GM18870 (cell line): ENCODE data around the gene AUTS2.

ENCODE experiments used
- ATAC-seq: cut with Tn5 transposase; IDR thresholded peaks from one replicate; pipeline ENCODE4 v1.9.1; 2021; ENCODE audit warnings: moderate library complexity; ENCODE audit not compliant: unreplicated experiment

AUTS2 gene

GRCh38 chr7:70044981-70045380 is 446.7 kb downstream of the AUTS2 start:
- no peak for ATAC-seq

DNA sequence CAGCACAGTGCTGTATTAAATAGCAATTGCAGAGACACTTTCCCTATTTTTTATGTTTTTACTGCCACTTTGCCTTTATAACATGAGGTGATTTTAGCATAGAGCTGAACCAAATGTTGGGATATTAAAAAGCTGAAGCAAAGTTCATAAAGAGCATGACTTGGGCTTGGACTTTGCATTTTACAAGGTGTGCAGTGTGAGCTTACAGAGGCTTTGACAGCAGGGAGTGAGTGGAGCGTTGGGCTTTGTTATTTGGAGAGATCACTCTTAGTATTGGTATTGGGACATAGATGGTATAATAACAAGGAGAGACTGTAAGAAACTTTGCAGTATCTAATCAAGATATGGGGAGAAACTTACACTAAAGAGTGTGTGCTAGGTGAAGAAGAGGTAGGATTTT is 449.1 kb downstream of the AUTS2 start:
- ATAC-seq = no peak

DNA sequence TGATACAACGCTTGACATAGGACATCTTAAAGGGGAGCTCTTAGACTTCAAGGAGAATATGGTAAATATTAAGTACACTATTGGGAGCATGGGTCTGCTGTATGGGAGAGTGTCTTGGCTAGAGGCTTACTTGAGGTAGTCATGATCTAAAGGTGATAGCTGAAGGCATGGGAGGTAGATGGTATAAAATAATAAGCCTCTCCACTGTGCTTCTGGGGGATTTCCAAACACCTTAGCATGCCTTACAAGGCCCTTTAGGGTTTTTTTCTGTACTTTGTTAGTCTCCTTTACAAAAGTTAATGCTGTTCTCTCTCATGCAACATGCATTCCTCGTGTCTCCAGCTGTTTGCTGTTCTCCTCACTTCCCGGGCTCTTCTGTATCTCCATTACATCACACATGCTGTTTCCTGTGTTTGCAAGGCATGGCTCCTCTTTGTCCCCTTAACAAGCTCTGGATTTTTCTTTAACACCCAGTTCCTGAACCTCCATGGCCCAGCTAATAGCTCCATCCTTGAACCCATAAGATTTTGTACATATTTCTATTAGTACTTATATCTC is 449.7 kb downstream of the AUTS2 start:
- no peak for ATAC-seq

DNA sequence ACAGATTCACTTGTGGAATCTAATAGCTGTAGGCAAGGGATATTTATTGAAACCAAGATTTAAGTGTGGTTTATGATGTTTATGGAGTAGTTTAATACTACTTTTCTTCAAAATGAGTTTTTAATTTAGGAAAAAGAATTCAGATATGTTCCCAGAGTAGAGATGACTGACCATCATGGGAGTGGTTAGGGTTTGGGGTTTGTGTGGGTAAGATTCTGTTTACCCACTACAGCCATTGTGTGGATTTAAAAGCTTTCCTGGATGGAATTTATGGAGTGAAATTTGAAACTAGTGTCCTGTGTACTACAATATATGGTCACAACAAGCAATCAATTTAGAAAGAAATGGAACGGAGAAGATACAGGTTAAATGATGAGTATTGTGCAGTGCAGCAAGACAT is 453.5 kb downstream of the AUTS2 start:
- ATAC-seq = no peak

- ATAC-seq = no peak
These were observed 454.4 kb downstream of the AUTS2 start for GRCh38 chr7:70052691-70053090.

GRCh38 chr7:70053421-70053820 is 455.1 kb downstream of the AUTS2 start:
- ATAC-seq = no peak

- ATAC-seq = no peak
These were observed 455.7 kb downstream of the AUTS2 start for GRCh38 chr7:70053989-70054388.

DNA sequence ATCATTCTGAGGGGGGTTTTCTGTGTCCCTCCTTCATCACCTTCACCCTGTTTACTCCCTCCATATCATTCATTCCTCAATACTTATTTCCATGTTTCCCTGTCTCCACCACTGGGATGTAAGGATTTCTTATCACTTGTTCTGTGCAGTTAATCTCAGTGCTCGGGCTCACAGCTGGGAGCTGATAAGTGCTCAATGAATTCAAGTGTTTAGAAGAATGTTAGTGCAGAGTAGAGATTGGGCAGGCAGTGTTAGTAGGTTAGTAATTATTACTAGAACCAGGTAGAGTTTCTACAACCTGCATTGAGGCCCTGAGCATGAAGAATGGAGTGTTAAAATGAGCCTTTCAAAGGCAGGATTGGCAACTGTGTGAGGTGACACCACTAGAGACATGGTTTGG is 458.1 kb downstream of the AUTS2 start:
- ATAC-seq = no peak

DNA sequence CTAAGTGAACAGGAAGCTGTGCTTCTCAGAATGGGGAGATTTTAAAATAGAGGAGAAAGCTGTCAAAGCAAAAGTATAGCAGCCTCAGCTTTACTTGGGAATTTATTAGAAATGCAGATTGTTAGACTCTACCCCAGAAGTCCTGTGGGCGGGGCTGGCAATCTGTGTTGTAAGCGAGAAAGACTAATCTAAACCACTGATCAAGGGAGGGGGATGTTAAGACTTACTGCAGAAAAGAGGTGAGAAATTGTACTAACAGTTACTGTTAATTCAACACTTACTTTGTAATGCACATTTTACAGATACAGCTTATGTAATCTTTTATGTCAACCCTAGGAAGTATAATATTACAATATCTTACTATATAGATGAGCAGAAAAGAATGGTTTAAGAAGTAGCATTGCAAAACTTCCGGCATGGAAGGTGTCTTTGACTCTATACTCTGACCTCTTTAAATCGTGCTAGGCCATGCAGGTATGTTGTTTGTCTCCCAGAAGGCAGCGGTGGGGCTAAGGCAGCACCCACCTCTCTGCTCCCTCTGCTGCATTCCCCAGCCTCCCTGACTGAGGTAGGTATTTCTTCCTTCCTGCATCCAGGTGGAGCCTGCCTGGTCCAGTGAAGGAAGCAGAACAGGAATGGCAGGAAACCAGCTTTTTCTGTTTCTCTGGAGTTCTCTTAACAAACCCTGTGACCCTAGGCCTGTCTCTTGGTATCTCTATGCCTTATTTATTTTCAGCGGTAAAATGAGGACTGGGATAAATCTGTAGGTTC is 462.2 kb downstream of the AUTS2 start:
- ATAC-seq = no peak

DNA sequence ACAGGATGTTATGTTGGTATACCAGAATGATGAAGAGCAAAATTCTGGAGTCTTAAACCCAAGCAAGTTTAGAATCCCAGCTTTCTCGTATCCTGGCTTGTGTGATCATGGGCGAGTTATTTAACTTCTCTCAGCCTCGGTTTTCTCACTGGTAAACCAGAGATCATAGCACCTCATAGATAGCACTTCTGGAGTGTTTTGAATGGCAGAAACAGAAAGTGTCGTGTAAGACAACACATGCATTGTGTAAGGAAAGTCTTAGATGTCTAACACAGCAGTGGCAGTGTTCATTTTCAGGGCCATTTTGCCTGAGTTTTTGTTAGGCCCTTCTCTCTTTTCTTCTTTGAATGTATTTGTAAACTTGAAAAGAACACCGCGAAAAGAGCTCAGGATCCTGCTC is 465.1 kb downstream of the AUTS2 start:
- ATAC-seq = no peak

- ATAC-seq = no peak
These were observed 465.7 kb downstream of the AUTS2 start for GRCh38 chr7:70063927-70064326.

DNA sequence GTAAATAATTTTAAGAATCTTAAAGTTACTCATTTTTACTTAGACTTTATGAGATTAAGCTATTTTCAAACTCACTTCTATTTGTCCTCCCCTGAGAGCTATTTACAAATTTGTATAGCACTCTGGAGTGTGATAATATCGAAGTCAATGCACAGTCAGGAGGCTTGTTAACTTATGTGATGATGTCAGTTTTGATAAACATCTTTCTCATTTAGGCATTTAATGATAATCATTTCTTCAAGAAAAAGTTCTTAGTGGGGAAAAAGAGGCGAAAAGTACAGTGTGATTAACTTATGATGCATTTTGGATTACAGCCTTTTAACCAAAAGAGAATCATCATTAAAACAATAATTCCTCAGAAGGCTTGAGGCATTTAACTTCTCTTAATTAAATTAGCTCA is 468.6 kb downstream of the AUTS2 start:
- no peak for ATAC-seq

GRCh38 chr7:70068531-70068930 is 470.3 kb downstream of the AUTS2 start:
- ATAC-seq = no peak

- ATAC-seq = no peak
These were observed 471.7 kb downstream of the AUTS2 start for GRCh38 chr7:70069977-70070376.

DNA sequence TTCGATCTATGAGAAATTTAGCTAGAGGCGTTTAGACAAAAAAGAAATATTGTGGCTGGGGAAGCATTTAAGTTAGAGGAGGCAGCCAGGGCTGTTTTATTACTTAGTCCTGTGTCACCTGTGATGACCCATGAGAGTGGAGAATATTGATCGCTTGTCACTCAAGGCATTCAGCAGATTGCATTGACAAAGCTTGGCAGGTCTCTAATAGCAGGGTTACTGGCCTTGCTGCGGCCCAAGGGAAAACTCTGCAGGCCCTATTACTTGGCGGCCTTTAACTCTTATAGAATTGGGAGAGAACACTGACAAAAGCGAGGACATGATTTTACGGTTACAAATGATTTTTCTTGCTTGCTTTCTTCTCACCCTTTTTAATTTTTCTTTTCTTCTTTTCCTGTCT is 473.5 kb downstream of the AUTS2 start:
- no peak for ATAC-seq

GRCh38 chr7:70072220-70072619 is 473.9 kb downstream of the AUTS2 start:
- ATAC-seq = no peak

DNA sequence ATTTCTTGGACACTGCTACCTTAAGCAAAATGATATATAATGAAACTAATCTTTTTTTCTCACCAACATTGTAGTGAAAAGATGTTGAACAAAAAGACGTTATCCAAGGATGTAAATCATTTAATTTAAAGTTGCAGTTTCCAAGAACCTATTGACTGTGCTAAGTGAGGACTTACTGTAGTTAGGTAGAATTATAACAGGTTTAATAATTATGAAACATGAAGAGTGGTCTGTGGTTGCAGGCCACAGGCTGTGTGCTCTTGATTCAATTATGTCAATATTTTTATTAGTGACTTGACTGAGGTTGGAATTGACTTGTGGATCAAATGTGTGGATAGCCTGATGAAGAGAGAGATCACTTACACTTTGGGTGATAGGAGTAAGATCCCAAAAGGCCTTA is 478.1 kb downstream of the AUTS2 start:
- ATAC-seq = no peak

DNA sequence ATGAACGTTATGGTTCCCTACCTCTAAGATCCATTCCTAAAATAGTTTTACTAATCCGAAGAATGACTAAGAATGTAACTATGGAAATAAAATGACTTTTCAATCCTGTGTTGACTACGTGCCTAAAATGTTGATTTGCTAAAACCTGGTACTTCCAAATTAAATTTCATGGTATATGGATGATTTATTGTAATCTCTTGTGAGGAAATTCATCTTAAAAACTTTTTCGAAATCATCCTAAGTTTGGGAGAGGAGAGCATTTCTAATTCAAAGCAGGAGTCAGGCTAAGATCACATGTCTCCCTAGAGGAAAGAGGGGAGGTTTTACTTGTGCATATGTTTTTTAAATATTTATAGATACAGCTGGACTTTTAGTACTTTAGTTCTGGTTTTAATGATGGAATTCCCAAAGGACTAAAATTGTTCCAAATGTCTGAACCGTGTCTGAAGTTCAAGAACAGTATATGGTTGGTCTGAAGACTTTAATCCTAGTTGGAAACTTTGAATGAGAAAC is 483.9 kb downstream of the AUTS2 start:
- ATAC-seq = no peak

- ATAC-seq = no peak
These were observed 493.1 kb downstream of the AUTS2 start for GRCh38 chr7:70091362-70091761.

DNA sequence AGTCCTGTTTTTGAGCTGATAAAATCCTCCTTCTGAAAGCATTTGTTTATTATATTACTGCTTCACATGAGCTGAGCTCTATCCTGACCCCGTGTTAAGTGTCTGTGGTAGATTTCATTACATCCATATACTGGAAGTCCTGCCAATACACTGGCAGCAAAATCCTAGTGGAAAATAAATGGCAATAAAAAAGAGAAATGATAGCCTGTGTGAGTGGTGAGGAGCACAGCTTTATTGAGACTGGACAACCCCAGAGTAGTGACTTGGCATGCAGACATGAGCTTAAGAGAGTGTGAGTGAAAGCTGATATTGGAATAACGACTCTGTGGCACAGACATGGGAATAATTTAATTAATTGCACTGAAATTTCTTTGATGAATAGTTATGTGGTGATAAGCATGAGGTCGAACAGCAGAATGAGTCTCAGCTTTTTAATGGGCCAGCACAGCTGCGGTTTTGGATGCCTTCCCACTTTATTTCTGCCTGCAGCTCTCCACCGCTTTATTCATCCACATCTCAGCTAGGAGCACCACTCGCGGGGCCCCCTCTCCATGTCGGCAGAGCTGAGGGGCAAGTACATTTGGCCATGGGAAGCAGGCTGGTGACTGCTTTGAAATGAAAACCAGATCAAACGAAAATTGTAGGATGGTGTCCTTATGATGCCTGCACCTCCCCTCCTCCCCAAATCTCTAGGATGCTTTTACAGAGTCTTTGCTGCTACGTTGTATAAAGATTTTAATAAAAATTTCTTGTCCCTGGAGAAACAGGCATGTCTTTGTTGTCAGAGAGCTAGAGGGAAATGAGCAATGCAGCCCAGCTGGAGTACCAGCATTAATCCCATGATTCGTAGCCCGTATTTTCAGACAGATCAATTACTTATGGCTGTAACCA is 494.3 kb downstream of the AUTS2 start:
- ATAC-seq = no peak

GRCh38 chr7:70093205-70093904 is 495.1 kb downstream of the AUTS2 start:
- no peak for ATAC-seq
